T follicular helper cell (primary cell): Measurements from ENCODE around the gene DSTN.

ENCODE experiments used
- DNase-seq: peaks from one replicate; pipeline ENCODE4 v3.0.0-alpha.2; 2020; ENCODE audit warnings: low read depth

The DSTN gene

DNA sequence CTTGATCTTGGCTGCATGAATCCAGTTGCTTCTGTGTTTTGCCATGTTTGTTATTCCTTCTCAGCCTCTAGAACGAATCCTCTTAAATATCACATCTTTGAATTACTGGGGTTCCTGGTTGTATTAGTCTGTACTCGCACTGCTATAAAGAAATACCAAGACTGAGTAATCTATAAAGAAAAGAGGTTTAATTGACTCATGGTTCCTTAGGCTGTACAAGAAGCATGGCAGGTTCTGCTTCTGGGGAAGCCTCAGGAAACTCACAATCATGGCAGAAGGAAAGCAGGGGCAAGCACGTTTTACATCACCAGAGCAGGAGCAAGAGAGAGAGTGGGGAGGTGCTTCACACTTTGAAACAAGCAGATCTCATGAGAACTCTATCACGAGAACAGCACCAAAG is 20.7 kb upstream of the DSTN start:
- DNase-seq: no peak

DNA sequence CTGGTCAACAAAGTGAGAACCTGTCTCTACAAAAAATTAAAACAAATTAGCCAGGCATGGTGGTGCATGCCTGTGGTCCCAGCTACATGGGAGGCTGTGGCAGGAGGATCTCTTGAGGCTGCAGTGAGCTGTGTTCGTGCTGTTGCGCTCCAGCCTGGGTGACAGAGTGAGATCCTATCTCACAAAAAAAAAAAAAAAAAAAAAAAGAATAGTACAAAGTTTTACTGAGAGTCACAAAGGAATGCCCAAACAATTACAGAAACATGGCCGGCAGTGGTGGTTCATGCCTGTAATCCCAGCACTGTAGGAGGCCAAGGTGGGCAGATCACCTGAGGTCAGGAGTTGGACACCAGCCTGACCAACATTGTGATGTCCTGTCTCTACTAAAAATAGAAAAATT is 14.8 kb upstream of the DSTN start:
- no peak for DNase-seq

DNA sequence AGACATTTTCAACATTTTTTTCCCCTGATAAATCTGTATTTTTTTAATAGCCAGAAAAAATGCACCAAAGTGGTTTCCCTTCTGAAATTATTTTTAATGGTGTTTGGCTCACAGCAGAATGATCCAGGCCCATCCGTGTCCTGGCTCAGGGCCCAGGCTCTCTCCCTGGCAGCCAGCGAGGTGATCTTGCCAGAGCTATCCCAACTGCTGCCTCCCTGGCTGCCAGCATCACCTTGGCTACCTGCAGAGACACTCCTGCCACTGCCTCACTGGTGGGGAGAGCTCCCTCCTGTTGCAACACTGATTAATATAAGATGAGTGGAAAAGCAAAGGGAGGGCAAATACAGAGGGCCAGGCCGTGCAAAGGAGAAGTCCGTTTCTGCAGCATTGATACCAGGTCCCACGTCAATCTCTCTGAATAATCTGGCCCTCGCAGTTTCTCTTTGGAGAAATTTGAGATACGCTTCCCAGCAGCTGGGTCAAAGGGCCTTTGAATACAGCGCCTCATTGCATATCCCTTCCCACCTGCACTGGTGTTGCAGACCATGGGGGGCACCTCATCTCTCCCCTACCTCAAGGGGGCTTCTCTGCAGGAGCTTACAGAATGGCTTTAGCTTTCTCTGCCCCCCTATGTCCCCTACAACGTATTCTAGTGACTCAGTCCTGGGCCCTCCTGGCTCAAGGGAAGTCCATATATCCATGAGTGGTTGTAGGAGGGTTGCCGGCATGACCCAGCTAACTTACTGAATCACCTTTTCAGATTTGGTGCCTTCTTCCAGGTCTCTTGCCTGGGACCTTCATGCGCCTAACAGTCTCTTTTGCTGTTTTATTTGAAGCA is 12.8 kb upstream of the DSTN start:
- no peak for DNase-seq

DNA sequence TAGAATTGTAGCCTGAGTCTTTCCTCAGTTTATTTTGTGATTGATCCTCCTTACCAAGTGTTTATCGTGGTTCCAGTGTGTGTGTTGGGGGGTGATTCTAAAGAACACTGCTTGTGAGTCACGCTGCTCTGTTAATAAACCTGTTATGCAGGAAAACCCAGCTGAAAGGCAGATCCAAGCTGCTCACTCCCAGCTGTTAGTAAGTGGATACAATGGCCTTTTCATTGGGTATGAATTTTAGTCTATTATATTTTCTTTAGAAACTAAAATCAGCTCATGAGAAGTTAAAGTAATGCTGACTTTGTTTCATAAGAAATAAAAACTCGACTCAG is 12.2 kb upstream of the DSTN start:
- no peak for DNase-seq

DNA sequence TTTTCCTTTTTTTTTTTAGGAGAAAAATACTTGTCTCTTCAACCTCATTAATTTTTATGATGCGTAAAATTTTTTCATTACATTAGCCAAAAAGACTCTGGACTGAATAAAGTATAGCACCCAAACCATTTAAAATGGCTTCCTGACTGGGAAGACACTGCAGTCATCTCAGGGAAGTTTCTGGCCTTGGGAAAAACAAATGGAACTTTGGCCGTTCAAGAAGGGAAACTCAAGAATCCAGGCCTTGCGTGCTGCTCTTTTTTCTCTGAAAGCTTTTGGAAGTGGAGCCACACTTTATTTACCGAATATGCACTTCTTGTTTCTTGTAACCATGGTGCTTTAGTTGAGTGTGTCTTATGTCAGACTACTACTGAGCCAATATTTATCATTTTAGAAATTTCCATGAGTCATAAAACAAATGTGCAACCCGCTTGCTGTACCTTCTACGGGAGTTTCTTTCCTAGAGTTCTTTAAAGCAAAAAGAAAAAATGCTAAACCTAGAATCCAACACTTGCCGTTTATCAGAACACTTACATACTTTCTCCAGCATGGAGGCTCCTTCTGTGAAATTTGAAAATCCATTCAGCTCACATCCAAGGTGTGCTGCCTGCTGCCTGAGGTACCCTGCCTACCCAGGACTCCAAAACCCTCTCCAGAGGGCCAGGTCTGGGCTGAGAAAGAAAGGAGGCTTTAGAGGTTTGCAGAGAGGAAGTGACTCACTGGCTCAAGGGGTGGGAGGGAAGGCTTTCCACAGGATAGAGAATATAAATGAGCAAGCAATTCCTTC is 11.5 kb upstream of the DSTN start:
- DNase-seq: no peak

DNA sequence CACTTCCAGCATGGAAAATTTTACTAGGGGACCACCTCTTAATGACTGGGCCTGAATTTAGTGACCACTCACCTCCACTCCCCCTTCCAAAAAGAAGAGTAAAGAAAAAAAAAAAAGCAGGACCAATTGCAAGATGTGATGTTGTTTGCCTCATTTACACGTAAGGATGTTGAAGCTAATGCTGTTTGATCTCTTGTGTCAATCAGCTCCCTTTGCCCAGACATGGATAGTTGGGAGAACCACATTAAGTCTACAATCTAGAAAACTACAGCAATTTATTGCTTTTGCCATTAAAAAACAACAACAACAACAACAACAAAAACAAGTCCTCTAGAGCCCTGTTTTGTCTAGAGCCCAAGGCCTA is 11.0 kb upstream of the DSTN start:
- DNase-seq: no peak

DNA sequence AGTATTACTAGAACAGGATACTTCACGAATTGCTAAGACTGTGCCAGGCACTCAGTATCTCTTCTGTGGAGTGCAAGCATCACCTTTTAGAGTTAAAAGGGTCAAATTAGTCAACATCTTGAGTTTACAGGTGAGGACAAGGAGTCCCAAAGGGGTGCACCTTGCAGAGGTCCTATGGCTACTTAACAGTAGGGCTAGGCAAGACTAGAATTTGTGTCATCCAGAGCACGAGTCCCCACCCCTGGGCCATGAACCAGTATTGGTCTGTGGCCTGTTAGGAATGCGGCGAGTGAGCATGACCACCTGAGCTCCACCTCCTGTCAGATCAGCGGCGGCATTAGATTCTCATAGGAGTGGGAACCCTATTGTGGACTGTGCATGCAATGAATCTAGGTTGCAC is 10.5 kb upstream of the DSTN start:
- DNase-seq: no peak

DNA sequence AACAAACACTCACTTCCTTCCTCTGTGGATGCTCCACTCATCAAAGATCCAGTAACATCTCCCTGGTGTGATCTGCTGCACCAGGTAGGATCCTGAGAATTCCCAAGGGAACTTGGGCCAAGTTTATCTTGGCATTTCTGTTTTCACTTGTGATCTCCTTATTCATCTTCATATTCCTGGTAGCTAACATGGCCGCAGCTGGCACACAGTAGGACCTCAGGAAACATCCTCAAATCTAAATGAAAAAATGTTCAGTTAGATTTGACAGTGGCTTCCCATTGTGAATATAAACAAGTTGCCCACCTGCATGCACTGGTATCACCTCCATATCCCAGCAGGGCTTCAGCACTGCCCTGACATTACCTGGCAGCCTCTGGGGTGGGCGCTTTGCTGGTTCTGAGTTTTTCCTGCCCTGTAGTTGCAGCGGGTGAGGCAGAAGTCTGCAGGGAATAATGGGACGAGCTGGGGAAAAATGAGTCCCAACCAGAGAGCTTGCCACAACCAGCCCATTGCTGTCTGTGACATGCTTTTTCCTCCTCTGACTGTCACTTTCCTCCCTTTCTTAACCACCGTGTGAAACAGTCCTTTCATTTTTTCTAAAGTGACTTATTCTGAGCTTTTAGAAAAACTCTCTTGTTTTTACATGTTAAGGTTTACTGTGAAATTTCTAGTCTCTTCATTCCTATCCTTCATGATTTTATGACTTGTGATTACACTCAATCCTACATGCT is 9.4 kb upstream of the DSTN start:
- DNase-seq: no peak

DNA sequence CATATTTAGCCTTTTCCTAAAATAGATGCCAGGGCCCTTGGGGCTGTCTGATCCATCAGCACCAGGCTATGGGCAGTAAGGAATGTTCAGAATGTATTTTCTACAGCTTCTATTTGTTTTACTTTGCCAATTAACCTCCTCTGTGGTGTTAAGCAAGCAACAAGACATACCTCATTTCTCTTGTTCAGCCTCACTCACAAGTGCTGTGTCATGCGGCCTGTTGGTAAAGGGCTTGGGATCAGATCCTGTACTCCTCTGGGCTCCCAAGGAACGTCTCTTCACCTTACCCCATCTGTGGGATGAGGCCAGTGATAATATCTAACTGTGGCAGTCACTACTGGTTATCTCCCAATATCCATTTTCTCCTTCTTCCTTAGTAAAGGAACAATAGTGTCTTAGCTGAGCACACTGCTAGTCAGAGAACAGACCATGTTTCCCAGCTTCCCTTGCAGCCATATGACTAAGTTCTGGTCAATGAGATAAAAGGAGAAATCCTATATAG is 7.0 kb upstream of the DSTN start:
- DNase-seq: no peak

DNA sequence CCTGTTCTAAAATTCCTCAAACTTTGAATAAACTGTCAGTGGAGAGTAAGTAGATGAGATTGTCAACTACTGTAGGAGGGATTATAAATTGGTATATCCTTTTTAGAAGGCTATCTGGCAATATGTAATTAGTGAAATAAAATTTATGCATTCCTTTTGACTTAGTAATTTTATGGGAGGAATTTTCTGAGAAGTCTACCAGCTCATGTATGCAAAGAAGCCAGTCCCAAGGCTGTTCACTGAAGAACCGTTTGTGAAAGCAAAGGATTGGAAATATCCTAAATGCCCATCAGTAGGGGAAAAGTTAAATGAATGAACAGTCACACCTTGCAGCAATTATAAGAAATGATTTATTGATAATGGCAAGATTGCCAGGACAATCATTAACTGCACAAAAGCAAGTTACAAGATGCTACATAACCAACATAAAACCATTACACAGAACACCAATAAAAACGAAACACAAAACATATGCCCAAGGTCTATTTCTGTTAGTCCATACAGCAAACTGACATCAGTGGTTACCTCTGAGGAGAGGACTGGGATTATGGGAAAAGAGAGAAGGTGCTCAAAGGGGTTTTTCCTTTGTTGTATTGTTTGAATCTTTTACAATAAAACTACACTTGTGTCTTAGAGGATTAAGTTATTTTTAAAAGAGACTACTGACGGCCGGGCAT is 4.6 kb upstream of the DSTN start:
- DNase-seq: no peak

DNA sequence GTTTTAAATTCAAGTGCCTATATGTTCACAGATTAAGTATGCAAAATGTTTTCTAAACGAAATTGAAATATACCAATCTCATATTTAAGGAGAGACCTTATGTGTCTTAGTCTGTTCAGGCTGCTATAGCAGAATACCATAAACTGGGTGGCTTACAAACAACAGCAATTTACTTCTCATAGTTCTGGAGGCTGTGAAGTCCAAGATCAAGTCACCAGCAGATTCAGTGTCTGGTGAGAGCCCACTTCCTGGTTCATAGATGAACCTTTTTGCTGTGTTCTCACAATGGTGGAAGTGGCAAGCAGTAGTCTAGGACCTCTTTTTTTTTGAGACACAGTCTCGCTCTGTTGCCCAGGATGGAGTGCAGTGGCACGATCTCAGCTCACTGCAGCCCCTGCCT is 3.5 kb upstream of the DSTN start:
- DNase-seq: no peak

DNA sequence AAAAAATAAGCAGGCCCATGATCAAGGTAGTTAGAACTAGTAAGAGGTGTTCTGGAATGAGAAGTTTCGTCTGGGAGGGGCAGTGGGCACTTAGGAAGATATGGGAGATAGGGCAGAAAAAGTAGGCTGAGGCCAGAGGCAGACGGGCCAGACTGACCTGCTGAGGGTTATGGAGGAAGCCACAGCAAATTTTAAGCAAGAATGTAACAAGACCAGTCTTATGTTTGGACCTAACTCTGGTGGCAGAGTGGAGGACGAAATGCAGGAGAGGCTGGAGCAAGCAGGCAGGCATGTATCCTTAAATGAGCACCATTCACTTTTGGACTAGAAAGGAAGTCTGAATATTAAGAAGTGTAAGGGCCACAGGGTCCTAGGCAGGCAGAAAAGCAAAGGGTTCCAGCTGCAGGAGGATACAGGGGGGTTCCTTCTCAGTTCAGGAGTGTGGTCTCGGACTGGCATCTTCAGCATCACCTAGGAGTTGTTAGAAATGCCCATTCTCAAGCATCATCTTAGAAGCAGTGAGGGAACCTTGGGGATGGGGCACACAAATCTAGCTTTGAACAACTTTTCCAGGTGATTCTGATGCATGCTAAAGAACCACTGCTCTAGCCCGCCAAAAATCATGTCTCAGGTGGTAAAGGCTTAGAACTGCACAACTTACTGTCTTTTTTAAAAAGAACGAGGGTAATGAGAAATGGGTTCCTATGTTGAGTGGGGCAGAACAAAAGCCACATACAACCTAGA is 1.7 kb upstream of the DSTN start:
- no peak for DNase-seq

DNA sequence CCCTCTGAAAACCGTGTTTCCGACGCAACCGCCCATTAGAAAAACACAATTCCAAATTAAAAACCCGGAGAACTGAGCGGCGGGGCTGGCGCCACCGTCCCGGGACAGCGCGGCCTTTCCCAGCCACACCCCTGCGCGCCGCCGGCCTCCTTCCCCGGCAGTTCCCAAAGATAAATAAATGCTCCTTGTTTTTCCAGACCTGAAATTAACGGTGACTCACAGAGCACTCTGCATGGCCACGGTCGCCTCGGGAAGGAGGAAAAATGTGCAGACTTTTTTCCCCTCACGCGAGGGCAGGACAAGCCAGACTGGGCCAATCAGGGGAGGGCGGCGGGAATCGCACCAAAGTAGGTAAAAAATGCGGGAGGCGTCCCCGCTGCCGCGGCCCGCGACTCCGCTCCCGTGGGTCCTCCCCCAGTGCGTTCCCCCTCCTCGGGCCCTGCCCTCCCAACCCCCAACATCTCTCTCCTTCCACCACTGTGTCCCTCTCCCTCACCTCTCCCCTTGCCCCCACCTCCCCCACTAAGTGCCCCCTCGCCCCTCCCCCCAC is 828 bp upstream of the DSTN start:
- peak; percentile 3 for DNase-seq

DNA sequence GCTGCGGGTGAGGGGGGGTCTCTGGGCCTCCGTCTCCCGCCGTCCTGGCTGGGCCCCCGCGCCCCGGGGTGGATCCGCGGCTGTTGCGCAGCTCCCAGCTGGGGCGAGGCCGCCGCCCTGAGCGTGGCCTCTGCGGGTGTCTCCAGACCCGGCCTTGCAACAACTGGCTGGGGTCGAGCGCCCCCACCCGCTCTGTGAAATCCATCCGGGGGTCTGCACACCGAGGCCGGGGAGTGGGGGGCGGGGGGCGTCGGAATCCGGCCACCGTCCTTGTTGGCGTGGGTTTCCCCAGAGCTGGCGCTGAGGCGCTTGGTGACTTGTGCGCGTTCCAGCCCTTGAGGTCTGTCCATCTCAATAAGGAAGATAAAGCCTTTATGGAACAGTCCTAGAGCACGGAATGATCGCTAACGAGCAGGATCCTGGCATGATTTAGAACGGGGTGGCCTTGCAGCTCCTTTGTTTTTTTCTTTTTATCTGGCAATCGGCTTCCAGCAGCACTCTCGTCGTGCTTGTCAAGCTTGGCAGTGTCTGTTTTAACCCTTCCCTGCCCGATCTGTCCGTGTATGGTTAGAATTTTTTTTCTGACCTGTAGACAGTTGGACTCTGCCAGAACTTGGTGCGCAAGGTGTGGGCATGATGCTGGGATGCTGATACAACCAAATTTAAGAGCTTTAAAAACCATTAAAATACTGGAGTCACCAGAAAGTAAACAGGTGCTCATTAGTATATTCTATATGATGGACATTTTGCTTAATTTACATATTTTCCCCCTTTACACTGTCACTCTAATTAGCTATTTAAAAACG is 675 bp downstream of the DSTN start:
- peak; percentile 9 for DNase-seq

DNA sequence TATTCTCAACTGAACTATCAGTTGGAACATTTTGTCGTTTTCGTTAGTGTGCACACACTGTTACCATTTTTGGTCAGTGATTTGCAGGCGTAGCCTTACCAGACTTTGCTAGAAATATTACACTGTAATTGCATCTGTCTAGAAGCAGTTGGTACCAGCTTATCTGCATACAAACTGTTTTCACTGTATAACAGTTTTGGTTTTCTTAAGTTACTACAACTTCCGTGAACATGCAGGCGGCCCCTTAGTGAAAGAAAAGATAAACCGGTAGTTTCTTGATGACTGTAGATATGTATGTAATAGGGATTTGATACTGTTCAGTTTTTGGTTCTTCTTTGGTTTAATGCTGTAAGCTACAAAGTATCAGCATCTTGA is 1.3 kb downstream of the DSTN start:
- no peak for DNase-seq

DNA sequence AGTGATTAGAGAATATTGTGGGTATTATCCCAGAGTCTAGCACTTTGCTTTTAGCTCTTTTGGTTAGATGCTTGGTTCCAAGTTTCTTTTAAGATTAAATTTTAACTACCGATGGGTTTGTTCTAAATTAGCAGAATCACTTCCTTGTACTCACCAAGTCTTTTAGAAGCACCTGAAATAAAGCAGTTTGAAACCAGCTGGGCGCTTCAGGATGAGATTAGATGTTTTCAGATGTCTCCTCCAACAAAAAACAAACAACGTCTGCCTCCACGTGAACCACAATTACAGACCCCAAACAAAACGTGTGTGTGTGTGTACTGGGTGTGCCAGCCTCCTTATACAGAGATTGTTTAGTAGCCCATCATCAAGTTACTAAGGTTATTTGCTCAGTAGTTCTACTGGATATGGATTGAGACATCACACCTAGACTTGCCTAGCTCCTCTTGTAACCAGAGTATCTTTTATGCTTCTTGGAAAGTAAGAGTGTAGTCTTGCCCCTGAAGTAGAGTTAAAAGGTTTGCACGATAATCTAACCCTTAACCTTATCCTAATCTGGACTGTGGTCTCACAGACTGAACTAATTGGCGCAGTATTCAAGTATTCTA is 2.3 kb downstream of the DSTN start:
- DNase-seq: no peak

DNA sequence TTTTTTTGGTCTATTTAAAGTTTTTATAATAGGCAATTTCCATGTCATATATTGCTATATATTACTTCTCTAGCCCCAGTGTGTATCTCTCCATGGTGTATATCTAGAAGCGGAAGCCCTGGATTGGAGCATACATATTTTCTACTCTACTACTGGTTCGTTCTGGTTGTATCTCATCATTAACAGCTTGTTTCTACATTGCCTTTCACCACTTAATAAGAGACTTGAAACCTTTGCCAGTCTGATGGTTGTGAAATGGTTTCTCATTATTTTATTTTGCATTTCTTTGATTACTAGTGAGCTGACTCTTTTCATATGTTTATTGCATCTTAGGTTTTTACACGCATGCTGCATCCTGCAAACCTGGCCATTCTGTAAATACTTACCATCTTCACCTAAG is 3.6 kb downstream of the DSTN start:
- no peak for DNase-seq

DNA sequence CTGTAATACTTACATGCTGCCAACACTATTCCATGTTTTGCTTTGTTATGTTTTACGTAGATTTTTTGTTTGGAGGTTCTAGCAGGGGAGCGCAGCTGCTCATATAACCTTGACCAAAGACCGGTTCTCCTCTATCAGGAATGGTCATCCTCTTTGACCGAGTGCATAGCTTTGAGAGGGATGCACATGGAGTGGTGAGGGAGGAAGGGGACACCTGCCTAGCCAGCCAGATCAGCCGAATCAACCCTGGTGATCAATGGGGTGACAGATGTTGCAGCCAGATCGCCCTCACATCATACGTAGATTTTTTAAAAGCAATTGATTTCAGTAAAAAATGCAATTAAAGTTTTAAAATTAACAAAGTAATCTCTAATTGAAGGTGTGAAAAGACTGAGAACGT is 6.3 kb downstream of the DSTN start:
- DNase-seq: no peak

DNA sequence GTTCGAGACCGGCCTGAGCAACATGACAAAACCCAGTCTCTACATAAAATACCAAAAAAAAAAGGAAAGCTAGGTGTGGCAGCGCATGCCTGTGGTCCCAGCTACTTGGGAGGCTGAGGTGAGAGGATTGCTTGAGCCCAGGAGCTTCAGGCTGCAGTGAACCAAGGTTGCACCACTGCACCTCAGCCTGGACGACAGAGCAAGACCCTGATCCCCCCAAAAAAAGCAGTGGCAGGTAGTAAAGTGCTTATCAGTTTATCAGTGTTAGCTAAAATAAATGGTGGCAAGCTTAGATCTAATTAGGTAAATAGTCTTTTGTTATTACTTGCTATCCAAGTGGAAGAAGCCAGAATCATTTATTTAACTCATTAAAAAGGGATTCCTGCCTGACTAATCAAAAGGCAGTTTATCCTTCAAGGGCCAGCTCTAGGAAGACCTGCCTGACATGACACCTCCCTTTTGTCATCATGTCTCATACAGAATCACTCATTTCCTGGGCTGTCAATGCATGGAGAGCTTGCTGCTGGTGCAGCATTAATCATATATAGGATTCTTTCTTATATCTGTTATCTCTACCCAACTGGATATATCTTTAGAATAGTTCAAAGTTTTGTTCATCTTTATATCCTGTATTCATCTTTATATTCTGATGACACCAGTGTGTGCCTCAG is 9.6 kb downstream of the DSTN start:
- DNase-seq: no peak
